IMR-90 (cell line): ENCODE measurements around the gene PNMA8C. TPM values are rescaled to one million over a fixed set of nuclear protein-coding genes. Genes with fewer than 3 reads are reported as not detected.

ENCODE experiments used
- ATAC-seq: fragments of 200-7000 bp; cut with Tn5 transposase; 2 replicates; pipeline ENCODE4 v1.9.1; 2020; ENCODE audit warnings: low read depth, mild to moderate bottlenecking, moderate library complexity
- BruUV-seq: library from RNA; stranded (reverse); fragments of 400-500 nt; replicated peaks from 2 replicates; lab custom pipeline; 2021; lab: Mats Ljungman, UMichigan
- CTCF ChIA-PET: fragments of 300-600 bp; formaldehyde crosslinking; extraction: SDS; loops from one replicate; lab custom pipeline; 2021; ENCODE audit warnings: antibody characterized with exemption; lab: Yijun Ruan, JAX
- POLR2A ChIA-PET: fragments of 300-600 bp; sonication (Branson Sonifier 250); formaldehyde crosslinking; loops from one replicate; lab custom pipeline; 2022; ENCODE audit warnings: antibody characterized with exemption; ENCODE audit not compliant: unreplicated experiment; lab: Charles Lee
- DNase-seq: peaks from one replicate; pipeline ENCODE4 v3.0.0; 2013
- H2AFZ ChIP-seq: replicated peaks from 2 replicates; pipeline ENCODE3; 2013; ENCODE audit warnings: low read length, mild to moderate bottlenecking; ENCODE audit not compliant: poor library complexity
- H2AK5ac ChIP-seq: 2 replicates; pipeline ENCODE4 v1.6.1; 2013; ENCODE audit warnings: low read depth, low read length, inconsistent platforms
- H2AK9ac ChIP-seq: replicated peaks from 2 replicates; pipeline ENCODE3; 2013; ENCODE audit warnings: mild to moderate bottlenecking, low read depth, low read length, moderate library complexity; ENCODE audit not compliant: poor library complexity
- H2BK120ac ChIP-seq: 2 replicates; pipeline ENCODE4 v1.6.1; 2013; ENCODE audit warnings: low read depth, low read length, inconsistent platforms
- H2BK15ac ChIP-seq: 3 replicates; pipeline ENCODE4 v1.6.1; 2013; ENCODE audit warnings: low read depth, low read length, inconsistent platforms
- H2BK20ac ChIP-seq: 2 replicates; pipeline ENCODE4 v1.6.1; 2013; ENCODE audit warnings: low read depth, mild to moderate bottlenecking, inconsistent platforms, low read length, moderate library complexity
- H2BK5ac ChIP-seq: 2 replicates; pipeline ENCODE4 v1.6.1; 2013; ENCODE audit warnings: mild to moderate bottlenecking, low read depth, low read length, inconsistent platforms; ENCODE audit not compliant: poor library complexity, severe bottlenecking
- H3K14ac ChIP-seq: replicated peaks from 2 replicates; pipeline ENCODE4 v1.6.1; 2013; ENCODE audit warnings: low read depth, low read length, inconsistent platforms
- H3K18ac ChIP-seq: 2 replicates; pipeline ENCODE4 v1.6.1; 2013; ENCODE audit warnings: low read depth, low read length, control low read depth
- H3K23ac ChIP-seq: 2 replicates; pipeline ENCODE4 v1.6.1; 2013; ENCODE audit warnings: low read depth, low read length, inconsistent platforms
- H3K27ac ChIP-seq: 2 replicates; pipeline ENCODE4 v1.5.1; 2013; ENCODE audit warnings: mild to moderate bottlenecking, control low read depth, low read length; ENCODE audit not compliant: insufficient read depth
- H3K27me3 ChIP-seq: 2 replicates; pipeline ENCODE4 v1.6.1; 2013; ENCODE audit warnings: low read length; ENCODE audit not compliant: control insufficient read depth, insufficient read depth
- H3K36me3 ChIP-seq: 2 replicates; pipeline ENCODE4 v1.6.1; 2013; ENCODE audit warnings: low read length, mixed read lengths; ENCODE audit not compliant: control insufficient read depth, insufficient read depth
- H3K4ac ChIP-seq: 2 replicates; pipeline ENCODE4 v1.6.1; 2013; ENCODE audit warnings: low read depth, low read length, inconsistent platforms
- H3K4me1 ChIP-seq: 2 replicates; pipeline ENCODE4 v1.6.1; 2013; ENCODE audit warnings: low read length, mixed read lengths; ENCODE audit not compliant: control insufficient read depth, insufficient read depth
- H3K4me2 ChIP-seq: 2 replicates; pipeline ENCODE4 v1.6.1; 2013; ENCODE audit warnings: low read depth, mild to moderate bottlenecking, control low read depth, low read length, moderate library complexity
- H3K4me3 ChIP-seq: 2 replicates; pipeline ENCODE4 v1.5.1; 2013; ENCODE audit warnings: low read depth, mild to moderate bottlenecking, control low read depth, low read length, moderate library complexity; ENCODE audit not compliant: insufficient read depth
- H3K56ac ChIP-seq: 2 replicates; pipeline ENCODE4 v1.6.1; 2013; ENCODE audit warnings: low read length, inconsistent platforms; ENCODE audit not compliant: insufficient read depth; ENCODE audit errors: extremely low read depth
- H3K79me1 ChIP-seq, 2 experiments: 2 replicates each; pipeline ENCODE4 v1.6.1; 2013; ENCODE audit warnings: low read length in 2 of 2, inconsistent platforms in 1 of 2, low read depth in 1 of 2
- H3K9ac ChIP-seq: 2 replicates; pipeline ENCODE4 v1.6.1; 2013; ENCODE audit warnings: low read depth, low read length, control low read depth
- H3K9me1 ChIP-seq: 2 replicates; pipeline ENCODE4 v1.6.1; 2013; ENCODE audit warnings: low read length, inconsistent platforms; ENCODE audit not compliant: insufficient read depth
- H3K9me3 ChIP-seq: 2 replicates; pipeline ENCODE4 v1.6.1; 2013; ENCODE audit warnings: low read length; ENCODE audit not compliant: control insufficient read depth, insufficient read depth
- H4K20me1 ChIP-seq: 2 replicates; pipeline ENCODE4 v1.6.1; 2013; ENCODE audit warnings: low read length, inconsistent platforms; ENCODE audit not compliant: insufficient read depth
- H4K5ac ChIP-seq: 2 replicates; pipeline ENCODE4 v1.6.1; 2013; ENCODE audit warnings: mild to moderate bottlenecking, low read depth, low read length, control low read depth
- H4K8ac ChIP-seq, 2 experiments: 2 replicates each; pipeline ENCODE4 v1.6.1; 2013; ENCODE audit warnings: low read depth in 2 of 2, low read length in 2 of 2, control low read depth in 1 of 2, inconsistent platforms in 1 of 2
- H4K91ac ChIP-seq: 2 replicates; pipeline ENCODE4 v1.6.1; 2013; ENCODE audit warnings: low read depth, low read length, inconsistent platforms; ENCODE audit not compliant: insufficient read depth
- CEBPB ChIP-seq: IDR thresholded peaks from 2 replicates; pipeline ENCODE4 v1.6.1; 2012; ENCODE audit warnings: low read depth, low read length, improper control_type of control experiment
- CHD1 ChIP-seq: IDR thresholded peaks from 2 replicates; pipeline ENCODE4 v1.6.1; 2012; ENCODE audit warnings: low read depth, low read length, improper control_type of control experiment
- ELK1 ChIP-seq: fragments of 150-350 bp; IDR thresholded peaks from 2 replicates; pipeline ENCODE4 v1.6.1; 2016; ENCODE audit warnings: low read depth, mild to moderate bottlenecking, low read length, moderate library complexity, borderline replicate concordance
- FOS ChIP-seq: fragments of 150-350 bp; IDR thresholded peaks from 2 replicates; pipeline ENCODE4 v1.6.1; 2016; ENCODE audit warnings: low read depth, low read length
- MAZ ChIP-seq: IDR thresholded peaks from 2 replicates; pipeline ENCODE4 v1.6.1; 2012; ENCODE audit warnings: low read depth, mild to moderate bottlenecking, low read length, improper control_type of control experiment, moderate library complexity, borderline replicate concordance
- MXI1 ChIP-seq: IDR thresholded peaks from 2 replicates; pipeline ENCODE4 v1.6.1; 2012; ENCODE audit warnings: low read depth, mild to moderate bottlenecking, low read length, moderate library complexity, borderline replicate concordance
- NFE2L2 ChIP-seq: fragments of 150-350 bp; IDR thresholded peaks from 2 replicates; pipeline ENCODE4 v1.6.1; 2016; ENCODE audit warnings: low read depth, mild to moderate bottlenecking, low read length
- RFX5 ChIP-seq: IDR thresholded peaks from 2 replicates; pipeline ENCODE4 v1.8.0; 2012; ENCODE audit warnings: low read depth, mild to moderate bottlenecking, low read length, moderate library complexity
- SMC3 ChIP-seq: fragments of 150-350 bp; IDR thresholded peaks from 2 replicates; pipeline ENCODE4 v1.6.1; 2016; ENCODE audit warnings: low read depth, mild to moderate bottlenecking, antibody characterized with exemption, low read length, moderate library complexity
- WGBS, 2 experiments: methylation state at CpG; one replicate each; pipeline versions ENCODE4 v1.1.5 to v1.1.7; 2013; ENCODE audit warnings: missing lambda C conversion rate in 2 of 2; ENCODE audit not compliant: insufficient read length in 1 of 2; ENCODE audit errors: extremely low coverage in 2 of 2; 5-methylcytosine and 5-hydroxymethylcytosine counted together
- dilution Hi-C: fragments of 300-500 bp; cut with HindIII; formaldehyde crosslinking; loops from one replicate; pipeline ENCODE4 v1.14.3; 2018; ENCODE audit warnings: low sequenced_read_pairs; ENCODE audit not compliant: unreplicated experiment
- in situ Hi-C: fragments of 300-500 bp; cut with MboI; formaldehyde crosslinking; loops from 3 replicates; pipeline ENCODE4 v1.14.3; 2019; ENCODE audit warnings: low sequenced_read_pairs, inconsistent platforms, mixed read lengths
- intact Hi-C: fragments of 100-400 bp; cut with micrococcal nuclease; formaldehyde crosslinking; loops from 2 replicates; pipeline ENCODE4 v1.10.0; 2022
- polyA plus RNA-seq, 3 experiments: library from polyadenylated mRNA; depleted of rRNA; stranded (reverse); fragments of >200 nt; gene quantifications; 2 replicates each; pipeline ENCODE4 v1.2.3, GENCODE V29; 2012; ENCODE audit warnings: low replicate concordance in 1 of 3
- total RNA-seq: library from RNA; depleted of rRNA; stranded (reverse); fragments of >200 nt; gene quantifications from 2 replicates; pipeline ENCODE4 v1.2.3, GENCODE V29; 2012

PNMA8C gene
- total and polyA plus RNA-seq, 2 of the 4 experiments (the other 2 are of a cell fraction): 0.09 to 0.18 TPM

GRCh38 chr19:46406976-46407375 is 21.8 kb downstream of the PNMA8C start:
- Histone ChIP-seq H4K20me1 (peaks cover 7% of the 10 kb centered on the region), H3K4me3 (no peak overlapping the region), H3K9ac (no peak overlapping the region), H2BK120ac (no peak overlapping the region), H3K14ac (no peak overlapping the region), H3K4me2 (no peak overlapping the region), H4K91ac (no peak overlapping the region), H2AFZ (no peak overlapping the region), H3K79me1 (peaks cover 9 to 19% of the 10 kb centered on the region in 2 experiments; a peak in 3 of 4 replicates), H3K23ac (no peak overlapping the region), H4K8ac (no peak overlapping the region), H3K27me3 (peaks cover 4% of the 10 kb centered on the region; the same call in 1 of the 2 replicates), H3K36me3 (peaks cover 6% of the 10 kb centered on the region; the same call in 1 of the 2 replicates), H3K56ac (no peak overlapping the region), H3K9me1 (peaks cover 3% of the 10 kb centered on the region; the same call in 1 of the 2 replicates), H2BK5ac (no peak overlapping the region), H2BK15ac (no peak overlapping the region), H3K4me1 (peaks cover 21% of the 10 kb centered on the region), H3K9me3 (no peaks in the 10 kb centered on the region), H2AK5ac (no peak overlapping the region), H4K5ac (no peak overlapping the region), H3K27ac (no peak overlapping the region), H3K18ac (no peak overlapping the region), H2BK20ac (no peak overlapping the region), H3K4ac (no peak overlapping the region), H2AK9ac (no peak overlapping the region)
- no peak for DNase-seq
- dilution Hi-C loops (no loop called here), in situ Hi-C loops (no loop called here), intact Hi-C loops (no loop called here)
- POLR2A ChIA-PET: no interaction called here
- CTCF ChIA-PET: no interaction called here
- WGBS, 2 experiments: 11% methylated on average over 3 of the region's 6 CpGs; no CpG with 5 or more reads in 1 of the 2 experiments
- TF ChIP-seq SMC3 (no peak), FOS (no peak), CHD1 (no peak), MXI1 (no peak), CEBPB (no peak), MAZ (no peak), NFE2L2 (no peak), ELK1 (no peak), RFX5 (no peak)
- BruUV-seq: no TSS peak
- ATAC-seq: no peak
